Activated CD4-positive, alpha-beta memory T cell treated with anti-CD3 and anti-CD28 coated beads for 36 hours (primary cell): ENCODE measurements around the gene BTBD19. TPM values are rescaled to one million over a fixed set of nuclear protein-coding genes. Genes with fewer than 3 reads are reported as not detected.

Experiments used
- CTCF ChIA-PET: fragments of 350-600 bp; sonication (Branson Sonifier 250); formaldehyde crosslinking; loops from one replicate; lab custom pipeline; 2021; ENCODE audit warnings: antibody characterized with exemption, inconsistent platforms; lab: Charles Lee
- POLR2A ChIA-PET: fragments of 350-600 bp; sonication (Branson Sonifier 250); formaldehyde crosslinking; loops from one replicate; lab custom pipeline; 2021; ENCODE audit warnings: antibody characterized with exemption; lab: Charles Lee
- DNase-seq: peaks from one replicate; pipeline ENCODE4 v3.0.0-alpha.2; 2020
- H3K27ac Mint-ChIP-seq: one replicate; pipeline ENCODE4 v1.8.0; 2021; ENCODE audit warnings: mixed read lengths
- H3K27me3 Mint-ChIP-seq: one replicate; pipeline ENCODE4 v1.8.0; 2021; ENCODE audit warnings: mixed read lengths
- H3K36me3 Mint-ChIP-seq: one replicate; pipeline ENCODE4 v1.8.0; 2021; ENCODE audit warnings: mixed read lengths
- H3K4me1 Mint-ChIP-seq: one replicate; pipeline ENCODE4 v1.8.0; 2021; ENCODE audit warnings: low read depth, mixed read lengths
- H3K4me3 Mint-ChIP-seq: one replicate; pipeline ENCODE4 v1.8.0; 2021; ENCODE audit warnings: mild to moderate bottlenecking, mixed read lengths
- H3K9me3 Mint-ChIP-seq: one replicate; pipeline ENCODE4 v1.8.0; 2021; ENCODE audit warnings: mixed read lengths
- intact Hi-C: fragments of 100-400 bp; cut with micrococcal nuclease; formaldehyde crosslinking; loops from one replicate; pipeline ENCODE4 v1.15.1; 2023
- total RNA-seq, 2 experiments: library from RNA; stranded (reverse); gene quantifications; one replicate each; pipeline ENCODE4 v1.2.3, GENCODE V29; 2021

Gene BTBD19
- total RNA-seq, 2 experiments from 2014 or later, result 35.2 to 38.6 TPM

DNA sequence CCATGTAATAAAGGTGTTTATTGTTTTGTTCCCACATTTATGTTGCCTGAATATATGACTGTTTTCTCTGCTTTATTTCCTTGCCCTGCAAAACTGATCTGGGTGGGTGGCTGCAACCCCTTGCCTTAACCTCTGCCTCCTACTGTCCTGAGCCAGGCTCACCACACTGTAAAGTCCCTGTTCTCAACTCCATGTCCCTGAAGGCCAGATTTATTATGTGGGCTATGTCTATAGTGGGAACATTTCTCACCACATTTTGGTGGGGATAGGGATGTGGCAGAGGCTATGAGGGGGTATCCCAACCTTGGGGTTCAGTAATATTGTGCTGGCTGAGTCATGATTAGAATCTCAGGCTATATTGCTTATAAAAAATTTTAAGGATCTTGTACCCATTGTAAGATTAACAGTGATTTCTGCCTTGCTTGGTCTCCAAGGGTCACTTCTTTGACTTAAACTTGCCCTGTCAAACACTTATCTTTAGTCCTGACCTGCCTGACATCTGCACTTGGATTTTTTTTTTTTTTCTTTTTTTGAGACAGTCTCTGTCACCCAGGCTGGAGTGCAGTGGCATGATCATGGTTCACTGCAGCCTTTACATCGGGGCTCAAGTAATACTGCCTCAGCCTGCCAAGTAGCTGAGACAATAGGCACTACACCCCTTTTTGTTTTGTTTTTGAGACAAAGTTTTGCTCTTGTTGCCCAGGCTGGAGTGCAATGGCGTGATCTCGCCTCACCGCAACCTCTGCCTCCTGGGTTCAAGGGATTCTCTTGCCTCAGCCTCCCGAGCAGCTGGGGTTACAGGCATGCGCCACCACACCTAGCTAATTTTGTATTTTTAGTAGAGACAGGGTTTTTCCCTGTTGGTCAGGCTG is 29.4 kb upstream of the BTBD19 start:
- no peak for DNase-seq
- H3K27me3 Mint-ChIP-seq, result no peaks in the 10 kb centered on the region
- peaks cover 46% of the 10 kb centered on the region for H3K4me1 Mint-ChIP-seq
- POLR2A ChIA-PET, result interaction anchor here (0.6 to 5.4 kb wide), 6 partner anchors 28 to 57 kb away, joined by 3 to 49 read pairs (median 4); partner anchors contain the start of genes DYNLT4 and RNU5D-1
- H3K4me3 Mint-ChIP-seq, result peak overlapping the region; percentile 83
- H3K36me3 Mint-ChIP-seq, result peaks cover 65% of the 10 kb centered on the region
- CTCF ChIA-PET, result interaction anchor here (2.0 kb wide), 1 partner anchor 47 kb away, joined by 6 read pairs; no protein-coding TSS in a partner anchor
- peak overlapping the region; percentile 81 for H3K27ac Mint-ChIP-seq
- no peaks in the 10 kb centered on the region for H3K9me3 Mint-ChIP-seq
- intact Hi-C loops, result no loop called here

DNA sequence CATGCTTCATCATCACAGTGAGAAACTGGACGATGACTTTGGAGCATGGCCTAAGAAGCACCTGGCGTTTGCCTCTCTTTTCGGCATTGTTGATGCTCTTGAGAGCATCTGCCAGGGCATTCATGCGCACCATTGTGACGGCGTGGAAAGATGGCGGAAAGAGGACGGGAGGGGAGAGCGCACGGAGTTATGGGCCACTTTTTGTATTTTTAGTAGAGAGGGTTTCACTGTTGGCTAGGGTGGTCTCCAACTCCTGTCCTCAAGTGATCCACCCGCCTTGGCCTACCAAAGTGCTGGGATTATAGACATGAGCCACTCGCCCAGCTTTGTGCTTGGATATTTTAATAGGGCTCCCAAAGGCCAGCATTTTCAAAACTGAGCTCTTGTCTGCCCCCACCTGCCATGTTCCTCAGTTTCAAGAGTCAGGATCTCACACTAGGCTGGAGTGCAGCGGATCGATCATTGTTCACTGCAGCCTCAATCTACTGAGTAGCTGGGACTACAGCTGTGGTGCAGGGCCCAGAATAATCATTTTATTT is 27.7 kb upstream of the BTBD19 start:
- POLR2A ChIA-PET, result interaction anchor here (0.9 to 1.4 kb wide), 4 partner anchors 9 to 59 kb away, joined by 3 to 7 read pairs (median 5); partner anchors contain the start of gene BTBD19
- Mint-ChIP-seq H3K27ac (no peak overlapping the region), H3K9me3 (no peaks in the 10 kb centered on the region), H3K27me3 (no peaks in the 10 kb centered on the region), H3K4me1 (peaks cover 51% of the 10 kb centered on the region), H3K36me3 (peaks cover 65% of the 10 kb centered on the region), H3K4me3 (no peak overlapping the region)
- CTCF ChIA-PET, result interaction anchor here (1.8 to 2.0 kb wide), 2 partner anchors 19 to 48 kb away, joined by 4 to 6 read pairs; partner anchors contain the start of gene PLK3
- DNase-seq, result no peak
- intact Hi-C loops, result no loop called here

DNA sequence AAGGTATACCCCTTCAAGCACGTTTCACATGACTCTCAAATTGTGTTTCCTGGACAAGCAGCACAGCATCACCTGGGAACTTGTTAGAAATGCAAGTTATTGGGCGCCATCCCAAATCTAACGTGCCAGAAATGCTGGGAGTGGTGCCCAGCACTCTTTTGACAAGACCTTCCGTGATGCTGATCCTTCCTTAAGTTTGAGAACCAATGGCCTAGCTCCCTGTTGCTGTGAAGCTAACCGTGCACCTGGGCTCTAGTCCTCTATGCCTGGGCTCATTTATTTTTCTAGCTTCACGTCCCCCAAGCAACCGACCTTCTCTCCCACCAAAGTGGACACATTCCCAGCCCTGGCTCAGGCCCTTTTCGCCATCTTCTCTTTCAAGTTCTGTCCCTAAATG is 24.6 kb upstream of the BTBD19 start:
- ChIA-PET POLR2A (interaction anchor here (0.7 to 8.4 kb wide), 12 partner anchors 8 to 227 kb away, joined by 3 to 70 read pairs (median 4); partner anchors contain the start of genes BTBD19, HECTD3, PLK3 and RNU5D-1), CTCF (interaction anchor here (0.6 to 5.3 kb wide), 6 partner anchors 8 to 69 kb away, joined by 3 to 32 read pairs (median 4); partner anchors contain the start of genes RNU5D-1 and RPS8)
- H3K27ac Mint-ChIP-seq, result peak overlapping the region; percentile 18
- peaks cover 44% of the 10 kb centered on the region for H3K4me1 Mint-ChIP-seq
- no peaks in the 10 kb centered on the region for H3K27me3 Mint-ChIP-seq
- H3K36me3 Mint-ChIP-seq, result peaks cover 35% of the 10 kb centered on the region
- peak overlapping the region; percentile 52 for H3K4me3 Mint-ChIP-seq
- DNase-seq, result no peak
- no peaks in the 10 kb centered on the region for H3K9me3 Mint-ChIP-seq
- intact Hi-C loops, result loop anchor here (1.0 to 2.0 kb wide), 2 partner anchors 8 to 53 kb away; partner anchors contain the start of genes RNU5D-1 and RPS8

DNA sequence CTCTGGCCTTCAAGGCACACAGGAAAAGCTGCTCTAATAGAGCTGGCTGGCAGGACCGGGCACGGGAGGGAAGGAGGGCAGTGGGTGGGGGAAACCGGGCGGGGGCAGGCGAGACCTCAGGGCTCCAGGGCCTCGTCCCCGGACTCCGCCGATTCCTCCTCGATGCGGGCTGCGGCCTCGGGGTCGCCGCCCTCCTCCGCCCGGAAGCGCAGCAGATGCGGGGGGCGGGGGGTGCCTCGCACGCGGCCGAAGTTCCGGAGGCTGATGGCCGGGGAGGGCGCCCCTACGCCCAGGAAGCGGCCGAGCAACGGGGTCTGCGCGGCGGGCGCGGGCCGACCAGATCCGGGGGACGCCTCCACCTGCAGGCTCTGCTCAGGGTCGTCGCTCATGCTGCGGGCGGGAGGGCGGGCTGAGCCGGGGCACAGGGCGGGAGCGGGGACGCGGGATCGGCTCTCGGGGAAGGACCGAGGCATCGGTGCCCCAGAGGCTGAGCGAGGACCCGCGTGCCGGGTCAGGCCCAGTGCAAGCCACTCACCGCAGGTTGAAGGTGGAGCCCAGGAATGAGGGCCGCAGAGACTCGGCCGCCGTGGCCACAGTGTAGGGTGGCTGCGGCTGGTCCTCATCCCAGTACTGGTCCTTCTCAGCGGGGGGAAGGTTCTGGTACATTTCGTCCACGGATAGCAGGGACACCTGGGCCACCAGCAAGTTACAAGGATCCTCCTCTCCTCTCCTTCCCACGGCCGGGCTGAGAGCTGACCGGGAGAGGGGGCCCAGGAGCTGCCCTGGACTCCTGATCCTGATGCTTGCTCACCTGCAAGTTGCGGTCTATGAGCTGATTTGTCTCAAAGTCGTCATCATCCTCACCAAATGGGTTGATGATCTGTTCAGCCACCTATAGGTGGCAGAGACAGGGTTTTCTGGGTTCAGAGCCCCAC is 24.0 kb upstream of the BTBD19 start:
- H3K4me3 Mint-ChIP-seq, result peak overlapping the region; percentile 64
- peak; percentile 46 for DNase-seq
- H3K27me3 Mint-ChIP-seq, result no peaks in the 10 kb centered on the region
- no peaks in the 10 kb centered on the region for H3K9me3 Mint-ChIP-seq
- peak overlapping the region; percentile 49 for H3K27ac Mint-ChIP-seq
- H3K4me1 Mint-ChIP-seq, result peaks cover 40% of the 10 kb centered on the region
- peaks cover 28% of the 10 kb centered on the region for H3K36me3 Mint-ChIP-seq
- CTCF ChIA-PET, result interaction anchor here (0.6 to 5.3 kb wide), 8 partner anchors 9 to 63 kb away, joined by 3 to 32 read pairs (median 7); partner anchors contain the start of genes BTBD19, PLK3 and RPS8
- POLR2A ChIA-PET, result interaction anchor here (0.7 to 8.4 kb wide), 13 partner anchors 8 to 226 kb away, joined by 3 to 70 read pairs (median 4); partner anchors contain the start of genes BTBD19, HECTD3, PLK3 and RNU5D-1
- intact Hi-C loops, result loop anchor here (1.0 to 5.0 kb wide), 4 partner anchors 9 to 708 kb away; partner anchors contain the start of genes RNU5D-1, RPS8 and TESK2

DNA sequence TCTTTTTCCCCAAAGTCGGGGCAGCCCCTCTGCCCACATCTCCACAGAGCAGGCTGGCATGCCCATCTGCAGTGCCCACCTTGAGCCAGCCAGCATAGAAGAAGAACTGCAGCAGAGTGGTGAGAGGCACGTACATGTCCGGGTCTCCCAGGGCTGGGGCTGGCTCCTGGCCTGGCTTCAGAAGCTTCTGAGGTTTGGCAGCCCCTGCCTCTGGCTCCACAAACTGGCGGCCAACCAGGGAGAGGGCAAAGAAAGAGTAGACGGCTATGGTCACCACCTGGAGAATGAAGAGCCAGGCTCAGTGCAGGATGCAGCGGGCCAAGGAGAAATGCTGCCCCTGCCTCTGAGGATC is 23.3 kb upstream of the BTBD19 start:
- peak overlapping the region; percentile 64 for H3K4me3 Mint-ChIP-seq
- DNase-seq, result no peak
- POLR2A ChIA-PET, result interaction anchor here (0.7 to 8.4 kb wide), 9 partner anchors 9 to 226 kb away, joined by 3 to 70 read pairs (median 12); partner anchors contain the start of genes BTBD19, HECTD3, PLK3 and RNU5D-1
- peaks cover 23% of the 10 kb centered on the region for H3K36me3 Mint-ChIP-seq
- CTCF ChIA-PET, result interaction anchor here (0.6 to 5.3 kb wide), 8 partner anchors 8 to 227 kb away, joined by 3 to 32 read pairs (median 8); partner anchors contain the start of genes BTBD19, HECTD3, PLK3 and RPS8
- no peaks in the 10 kb centered on the region for H3K27me3 Mint-ChIP-seq
- intact Hi-C loops, result loop anchor here (2.0 to 5.0 kb wide), 3 partner anchors 37 to 707 kb away; partner anchors contain the start of genes RNU5D-1 and TESK2
- H3K9me3 Mint-ChIP-seq, result no peaks in the 10 kb centered on the region
- H3K4me1 Mint-ChIP-seq, result peaks cover 38% of the 10 kb centered on the region
- H3K27ac Mint-ChIP-seq, result peak overlapping the region; percentile 49

DNA sequence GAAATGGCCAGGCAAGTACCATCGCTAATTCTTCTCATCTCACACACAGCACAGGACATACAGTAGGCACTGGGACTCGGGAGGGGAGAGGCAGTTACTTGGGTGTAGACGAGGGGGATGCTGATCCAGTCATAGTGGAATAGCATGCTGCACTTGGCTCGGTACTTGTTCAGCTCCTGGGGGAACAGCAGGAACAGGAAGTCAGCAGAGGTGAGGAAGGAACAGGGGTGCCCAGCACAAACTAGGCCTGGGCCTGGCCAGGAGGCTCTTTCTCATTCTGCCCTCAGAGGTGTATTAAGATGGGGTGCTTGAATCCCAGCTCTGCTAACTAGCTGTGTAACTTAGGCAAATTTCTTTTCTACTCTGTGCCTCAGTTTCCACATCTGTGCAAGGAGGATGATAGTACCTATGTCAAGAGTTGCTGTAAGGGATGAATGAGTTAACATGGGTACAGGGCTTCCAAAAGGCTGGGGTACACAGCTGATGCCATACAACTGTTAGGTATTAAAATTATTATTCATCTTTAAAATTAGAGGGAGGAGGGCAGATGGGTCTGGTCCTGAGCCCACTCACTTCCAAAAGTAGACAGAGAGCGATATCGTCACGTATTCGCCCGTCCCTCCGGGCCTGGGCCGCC is 22.7 kb upstream of the BTBD19 start:
- no peaks in the 10 kb centered on the region for H3K9me3 Mint-ChIP-seq
- POLR2A ChIA-PET, result interaction anchor here (0.8 to 8.4 kb wide), 7 partner anchors 10 to 225 kb away, joined by 3 to 70 read pairs (median 7); partner anchors contain the start of genes HECTD3, RNU5D-1 and RPS8
- no peak for DNase-seq
- H3K27me3 Mint-ChIP-seq, result no peaks in the 10 kb centered on the region
- peak overlapping the region; percentile 73 for H3K4me3 Mint-ChIP-seq
- peak overlapping the region; percentile 47 for H3K27ac Mint-ChIP-seq
- intact Hi-C loops, result loop anchor here (2.0 to 5.0 kb wide), 3 partner anchors 37 to 707 kb away; partner anchors contain the start of genes RNU5D-1 and TESK2
- CTCF ChIA-PET, result interaction anchor here (0.8 to 5.3 kb wide), 9 partner anchors 10 to 706 kb away, joined by 4 to 32 read pairs (median 7); partner anchors contain the start of genes BTBD19, HECTD3, PLK3 and RPS8
- H3K4me1 Mint-ChIP-seq, result peaks cover 33% of the 10 kb centered on the region
- peaks cover 17% of the 10 kb centered on the region for H3K36me3 Mint-ChIP-seq

DNA sequence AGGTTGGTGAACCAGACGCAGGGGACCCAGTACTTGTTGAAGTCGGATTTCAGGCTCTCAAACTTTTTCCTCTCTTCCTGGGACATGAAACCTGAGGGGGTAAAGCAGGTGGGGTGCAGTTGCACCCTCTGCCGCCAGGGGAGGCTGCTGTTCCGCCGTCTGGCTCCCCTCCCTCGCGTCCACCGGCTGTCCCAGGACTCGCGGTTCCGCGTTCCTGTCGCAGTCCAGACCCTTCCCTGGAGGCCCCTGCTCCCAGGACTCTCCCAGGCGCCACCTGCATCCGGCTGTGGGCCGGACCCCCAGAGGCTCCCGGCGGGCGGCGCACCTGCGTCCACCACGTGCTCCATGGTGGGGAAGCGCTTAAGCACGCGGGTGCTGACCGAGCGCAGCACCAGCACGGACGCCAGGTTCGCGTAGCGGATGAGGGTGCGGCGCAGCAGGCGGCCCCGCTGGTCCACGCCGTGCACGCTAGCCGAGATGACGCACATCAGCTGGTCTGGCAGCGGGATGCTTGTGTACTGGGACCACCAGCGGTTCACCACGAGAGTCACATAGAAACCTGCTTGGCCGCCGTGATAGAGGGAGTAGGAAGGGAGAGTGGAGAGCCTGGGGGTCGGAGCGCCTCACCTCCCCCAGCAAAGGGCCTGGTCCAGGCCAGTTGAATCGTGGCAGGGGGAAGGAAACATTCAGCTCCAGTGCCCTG is 22.0 kb upstream of the BTBD19 start:
- intact Hi-C loops, result loop anchor here (5.0 kb wide), 2 partner anchors 36 to 706 kb away; partner anchors contain the start of gene TESK2

DNA sequence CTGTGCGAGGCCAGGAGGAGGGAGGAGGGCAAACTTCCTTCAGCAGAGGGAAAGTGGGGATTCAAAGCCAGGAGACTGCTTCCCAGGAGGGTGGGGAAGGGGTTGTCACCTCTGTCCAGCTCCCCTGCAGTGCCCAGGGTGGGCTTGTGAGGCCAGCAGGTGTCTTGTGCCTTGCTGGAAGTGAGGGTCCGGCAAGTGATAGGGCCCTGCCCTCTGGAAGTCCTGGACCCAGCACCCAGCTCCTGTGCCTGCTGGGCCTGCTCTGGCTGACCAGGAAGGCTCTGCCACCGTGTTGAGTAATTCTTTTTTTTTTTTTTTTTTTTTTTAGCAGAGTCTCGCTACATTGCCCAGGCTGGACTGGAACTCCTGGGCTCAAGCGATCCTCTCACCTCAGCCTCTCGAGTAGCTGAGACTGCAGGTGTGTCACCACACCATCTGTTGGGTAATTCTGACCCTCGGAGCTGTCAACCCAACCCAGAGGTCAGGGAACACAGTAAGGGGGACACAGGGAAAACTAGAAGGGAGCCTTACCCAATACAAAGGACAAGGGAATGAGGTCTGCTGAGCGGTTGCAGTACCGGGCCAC is 21.4 kb upstream of the BTBD19 start:
- CTCF ChIA-PET, result interaction anchor here (0.6 to 5.3 kb wide), 11 partner anchors 10 to 225 kb away, joined by 3 to 32 read pairs (median 5); partner anchors contain the start of genes BTBD19, HECTD3, PLK3 and RPS8
- intact Hi-C loops, result loop anchor here (5.0 kb wide), 2 partner anchors 35 to 705 kb away; partner anchors contain the start of gene TESK2
- Mint-ChIP-seq H3K27ac (peak overlapping the region; percentile 31), H3K36me3 (peaks cover 6% of the 10 kb centered on the region), H3K27me3 (no peaks in the 10 kb centered on the region), H3K4me1 (peaks cover 31% of the 10 kb centered on the region), H3K9me3 (no peaks in the 10 kb centered on the region), H3K4me3 (peak overlapping the region; percentile 73)
- POLR2A ChIA-PET, result interaction anchor here (1.3 to 8.4 kb wide), 5 partner anchors 11 to 65 kb away, joined by 7 to 70 read pairs (median 13); partner anchors contain the start of genes PLK3, RNU5D-1 and RPS8
- no peak for DNase-seq

More for the DNA sequence above, 22.0 kb upstream of the BTBD19 start:
- Mint-ChIP-seq H3K27me3 (no peaks in the 10 kb centered on the region), H3K4me3 (peak overlapping the region; percentile 73), H3K27ac (peak overlapping the region; percentile 31), H3K9me3 (no peaks in the 10 kb centered on the region), H3K4me1 (peaks cover 31% of the 10 kb centered on the region), H3K36me3 (peaks cover 11% of the 10 kb centered on the region)
- peak; percentile 83 for DNase-seq
- ChIA-PET CTCF (interaction anchor here (0.6 to 5.3 kb wide), 14 partner anchors 10 to 705 kb away, joined by 3 to 32 read pairs (median 5); partner anchors contain the start of genes BTBD19, HECTD3, PLK3 and RPS8), POLR2A (interaction anchor here (1.3 to 8.4 kb wide), 7 partner anchors 10 to 65 kb away, joined by 3 to 70 read pairs (median 13); partner anchors contain the start of genes PLK3, RNU5D-1 and RPS8)

DNA sequence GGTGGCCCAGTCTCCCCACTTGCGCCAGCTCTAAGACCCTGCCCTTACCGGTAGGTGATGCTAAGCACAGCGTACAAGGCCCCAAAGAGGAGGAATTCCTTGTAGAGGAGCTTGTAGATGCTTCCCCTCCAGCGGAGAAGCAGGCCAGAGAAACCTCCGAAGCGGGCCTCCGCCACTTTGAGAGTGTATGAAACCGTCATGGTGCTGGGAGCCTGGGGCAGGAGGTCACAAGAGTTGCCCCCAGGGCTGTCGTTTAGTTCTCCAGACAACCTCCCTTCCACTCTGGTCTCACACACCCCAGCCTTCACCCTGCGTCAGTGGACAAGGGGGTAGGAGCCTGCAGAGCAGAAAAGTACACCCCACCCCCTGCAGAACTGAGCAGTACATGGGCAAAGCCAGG is 20.8 kb upstream of the BTBD19 start:
- Mint-ChIP-seq H3K4me1 (peaks cover 31% of the 10 kb centered on the region), H3K27ac (no peak overlapping the region), H3K27me3 (no peaks in the 10 kb centered on the region), H3K4me3 (no peak overlapping the region), H3K36me3 (peaks cover 2% of the 10 kb centered on the region), H3K9me3 (no peaks in the 10 kb centered on the region)
- DNase-seq, result no peak
- ChIA-PET POLR2A (interaction anchor here (1.0 to 8.4 kb wide), 6 partner anchors 11 to 66 kb away, joined by 3 to 70 read pairs (median 12); partner anchors contain the start of genes PLK3, RNU5D-1 and RPS8), CTCF (interaction anchor here (0.9 to 5.3 kb wide), 7 partner anchors 9 to 58 kb away, joined by 3 to 32 read pairs (median 6); partner anchors contain the start of genes BTBD19, PLK3 and RPS8)
- intact Hi-C loops, result loop anchor here (5.0 kb wide), 2 partner anchors 35 to 705 kb away; partner anchors contain the start of gene TESK2
